GM18858 (cell line): ENCODE data around the gene GPR85.
"Not testable (repeated sequence)": the region's sequence is repeated elsewhere in the genome, so short reads cannot be mapped to it uniquely, and the experiment has no call there.

ENCODE experiments used
- ATAC-seq: cut with Tn5 transposase; IDR thresholded peaks from one replicate; pipeline ENCODE4 v1.9.1; 2021; ENCODE audit not compliant: unreplicated experiment

The GPR85 gene, protein sequence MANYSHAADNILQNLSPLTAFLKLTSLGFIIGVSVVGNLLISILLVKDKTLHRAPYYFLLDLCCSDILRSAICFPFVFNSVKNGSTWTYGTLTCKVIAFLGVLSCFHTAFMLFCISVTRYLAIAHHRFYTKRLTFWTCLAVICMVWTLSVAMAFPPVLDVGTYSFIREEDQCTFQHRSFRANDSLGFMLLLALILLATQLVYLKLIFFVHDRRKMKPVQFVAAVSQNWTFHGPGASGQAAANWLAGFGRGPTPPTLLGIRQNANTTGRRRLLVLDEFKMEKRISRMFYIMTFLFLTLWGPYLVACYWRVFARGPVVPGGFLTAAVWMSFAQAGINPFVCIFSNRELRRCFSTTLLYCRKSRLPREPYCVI

DNA sequence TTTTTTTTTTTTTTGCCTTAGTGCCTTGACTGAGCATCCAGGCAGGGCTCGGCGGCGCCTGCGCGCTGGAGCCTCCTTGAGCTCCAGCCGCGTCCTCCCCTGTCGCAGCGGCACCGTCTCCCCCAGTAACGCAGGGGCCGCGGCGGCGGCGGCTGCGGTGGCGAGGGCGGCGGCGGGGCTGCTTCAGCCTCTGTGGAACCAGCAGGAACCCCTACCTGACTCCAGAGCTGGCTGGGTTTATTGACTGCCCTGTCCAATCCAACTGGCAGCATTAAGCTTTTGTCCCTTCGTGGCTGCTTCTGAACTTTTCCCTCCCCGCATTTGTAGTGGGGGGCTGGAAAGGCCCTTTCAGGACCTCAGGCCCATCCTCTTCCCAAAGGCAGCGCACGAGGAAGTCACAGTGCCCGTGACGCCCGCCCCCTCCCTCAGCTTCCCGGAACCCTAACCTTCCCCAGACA lies at the start of gene GPR85:
Gene GPR85 (minus strand): TSS at position 397 of the 458 bp plus-strand sequence. CDS start 2,106 bp downstream, outside the sequence.
- ATAC-seq: no peak

DNA sequence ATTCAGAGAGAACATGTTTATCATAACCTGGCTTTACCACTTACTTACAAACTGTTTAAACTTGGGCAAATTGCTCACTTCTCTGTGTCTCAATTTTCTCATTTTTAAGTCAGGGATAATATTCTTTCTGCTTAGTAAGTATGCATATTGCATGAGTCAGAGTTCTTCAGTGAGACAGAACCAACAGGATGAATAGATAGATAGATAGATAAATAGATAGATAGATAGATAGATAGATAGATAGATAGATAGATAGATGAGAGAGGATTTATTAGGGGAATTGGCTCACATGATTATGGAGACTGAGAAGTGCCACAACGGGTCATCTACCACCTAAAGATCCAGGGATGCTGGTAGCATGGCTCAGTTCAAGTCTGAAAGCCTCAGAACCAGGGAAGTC lies 47.4 kb upstream of the GPR85 start:
- ATAC-seq: no peak

DNA sequence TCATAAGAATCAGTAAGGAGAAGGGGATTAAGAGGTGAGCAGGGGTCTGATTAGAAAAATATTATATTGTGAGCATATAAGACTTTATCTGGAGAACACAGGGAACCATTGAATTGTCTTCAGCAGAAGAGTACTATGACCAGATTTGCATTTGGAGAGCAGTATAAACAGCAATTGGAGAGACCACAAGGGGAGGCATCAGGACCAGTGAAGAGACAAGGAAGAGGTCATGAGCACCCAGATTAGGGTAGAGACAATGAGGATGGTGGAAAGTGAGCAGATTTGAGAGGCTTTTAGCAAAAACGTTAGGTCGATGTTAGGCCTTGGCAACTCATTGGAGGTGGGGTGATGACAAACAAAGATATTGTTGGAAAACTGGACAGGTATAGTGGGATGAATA lies 44.7 kb upstream of the GPR85 start:
- ATAC-seq: no peak

DNA sequence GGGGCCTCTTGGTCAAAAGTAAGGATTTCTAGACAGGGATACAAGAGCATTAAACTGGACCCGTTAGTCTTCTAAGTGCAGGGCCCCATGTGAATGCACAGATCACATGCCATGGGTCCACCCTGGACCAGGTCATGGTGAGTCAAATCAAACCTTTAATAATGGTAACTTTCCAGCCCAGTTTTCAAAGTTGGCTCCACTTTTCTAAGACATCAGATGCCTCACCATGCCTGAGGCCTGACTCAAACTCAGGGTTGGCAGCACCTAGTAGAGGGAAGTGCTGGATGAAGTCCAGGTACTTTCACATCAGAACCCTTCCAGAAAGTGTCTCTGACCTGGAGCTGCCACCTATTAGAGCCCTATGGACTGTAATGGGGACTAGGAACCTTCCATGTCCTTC lies 41.4 kb upstream of the GPR85 start:
- no peak for ATAC-seq

DNA sequence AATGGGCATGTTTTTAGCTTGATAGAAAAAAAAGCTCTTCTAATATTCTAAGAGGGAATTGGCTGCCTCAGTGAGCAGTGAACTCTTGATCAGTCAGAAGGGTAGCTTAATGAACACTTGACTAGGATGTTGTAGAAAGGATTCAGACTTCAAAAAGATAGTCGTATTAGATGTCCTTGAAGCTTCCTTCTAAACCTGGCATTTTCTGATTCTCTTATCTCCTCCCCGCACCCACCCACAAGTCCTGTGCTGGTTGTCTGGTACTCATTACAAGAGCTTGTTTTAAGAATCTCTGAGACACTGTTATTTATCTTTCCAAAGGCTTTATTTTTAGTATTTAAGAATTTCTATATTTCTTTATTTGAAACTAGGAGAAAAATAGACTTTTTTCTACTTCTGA lies 39.1 kb upstream of the GPR85 start:
- no peak for ATAC-seq

DNA sequence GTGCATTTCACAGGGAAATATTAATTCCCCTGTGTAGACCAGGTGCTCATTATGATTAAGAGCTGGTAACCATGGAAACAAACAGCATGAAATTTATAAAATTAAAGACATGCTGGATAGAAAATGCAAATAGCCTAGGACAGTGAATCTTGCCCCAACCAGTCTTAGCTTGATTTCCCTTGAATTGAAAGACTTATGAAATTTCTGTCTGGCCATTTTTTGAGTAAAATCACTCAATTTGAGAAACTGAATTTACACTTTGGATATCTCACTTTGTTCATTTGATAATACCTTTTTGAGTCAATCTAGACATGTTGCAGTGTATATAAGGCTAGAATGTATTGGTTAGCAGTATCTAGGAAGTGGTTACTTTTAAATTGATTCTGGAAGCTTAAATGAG lies 36.1 kb upstream of the GPR85 start:
- ATAC-seq: no peak

DNA sequence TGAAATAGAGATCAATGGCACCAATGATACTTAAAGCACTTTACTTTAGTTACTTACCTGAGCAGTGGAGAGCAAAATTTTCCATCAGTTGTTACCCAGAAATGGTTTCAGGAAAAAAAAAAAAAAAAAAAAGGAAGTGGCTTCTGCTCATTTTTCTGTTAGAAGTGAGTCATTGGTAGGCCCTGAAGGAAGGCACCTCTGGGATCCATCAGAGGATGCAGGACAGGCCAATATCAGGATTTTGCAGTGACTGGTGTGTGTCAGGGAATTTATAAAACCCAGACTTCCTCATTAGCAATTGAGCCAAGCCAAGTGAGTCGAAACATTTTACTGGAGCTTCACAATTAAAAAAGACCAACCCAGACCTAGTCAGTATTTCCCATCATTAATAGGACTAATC lies 34.0 kb upstream of the GPR85 start:
- no peak for ATAC-seq

DNA sequence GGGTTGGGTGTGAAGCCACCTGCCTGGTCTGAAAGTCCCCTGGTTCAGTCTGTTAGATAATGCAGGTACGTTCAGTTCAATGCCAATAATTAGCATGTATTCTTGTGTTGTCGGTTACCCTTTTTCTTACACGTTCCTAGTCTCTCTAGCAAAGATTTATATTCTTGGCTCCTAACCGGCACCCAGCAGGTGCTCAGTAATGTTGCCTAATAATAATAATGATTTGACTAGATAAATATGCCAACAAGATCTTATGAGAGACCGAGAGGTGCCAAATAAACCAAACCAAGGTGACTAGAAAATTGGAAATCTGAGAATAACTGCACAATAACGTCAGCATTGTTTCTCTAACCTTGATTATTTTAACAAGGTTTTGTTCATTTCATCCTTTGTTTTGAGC lies 32.8 kb upstream of the GPR85 start:
- no peak for ATAC-seq

- peak; percentile 97 for ATAC-seq
These were observed 31.7 kb upstream of the GPR85 start, which contains the start of gene SMIM30 for GRCh38 chr7:113118074-113118959. SMIM30 (minus strand) TSS chr7:113118554; CDS start chr7:113117578, 976 bp downstream.

- not testable (repeated sequence) for ATAC-seq
These were observed 30.7 kb upstream of the GPR85 start for GRCh38 chr7:113117374-113117774.

- ATAC-seq: no peak
These were observed 27.3 kb upstream of the GPR85 start for GRCh38 chr7:113113912-113114311.

- ATAC-seq: no peak
These were observed 23.1 kb upstream of the GPR85 start for GRCh38 chr7:113109718-113110117.

GRCh38 chr7:113100121-113100603 lies 13.5 kb upstream of the GPR85 start:
- ATAC-seq: no peak

DNA sequence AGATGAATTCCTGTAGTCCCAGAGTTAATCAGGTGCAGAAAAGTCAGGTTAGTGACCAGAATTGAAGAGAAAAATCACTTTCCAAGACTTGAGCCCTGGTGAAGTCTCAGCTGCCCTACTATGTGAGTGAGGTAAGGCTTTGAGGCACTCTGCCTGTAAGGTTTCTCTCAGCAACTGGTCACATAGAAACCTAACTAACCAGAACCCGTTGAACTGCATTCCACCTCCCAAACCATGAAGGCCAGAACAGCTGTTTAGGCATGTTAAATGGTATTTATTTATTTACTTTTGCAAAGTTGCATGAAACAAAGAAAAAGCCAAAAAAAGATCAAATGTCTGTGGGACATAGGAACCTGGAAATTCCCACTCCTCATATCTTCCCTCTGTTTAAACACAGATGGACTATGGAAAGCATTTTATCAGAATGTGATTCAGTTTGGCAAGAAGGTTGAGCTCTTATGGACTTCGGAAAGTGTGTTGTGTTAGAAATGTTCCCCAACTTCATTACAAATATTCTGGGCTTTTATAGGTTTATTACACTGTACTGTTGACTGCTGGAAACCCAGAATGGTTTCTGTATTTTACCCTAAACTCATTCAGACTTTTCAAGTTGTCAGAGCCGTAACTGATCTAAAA lies 12.8 kb upstream of the GPR85 start:
- no peak for ATAC-seq

DNA sequence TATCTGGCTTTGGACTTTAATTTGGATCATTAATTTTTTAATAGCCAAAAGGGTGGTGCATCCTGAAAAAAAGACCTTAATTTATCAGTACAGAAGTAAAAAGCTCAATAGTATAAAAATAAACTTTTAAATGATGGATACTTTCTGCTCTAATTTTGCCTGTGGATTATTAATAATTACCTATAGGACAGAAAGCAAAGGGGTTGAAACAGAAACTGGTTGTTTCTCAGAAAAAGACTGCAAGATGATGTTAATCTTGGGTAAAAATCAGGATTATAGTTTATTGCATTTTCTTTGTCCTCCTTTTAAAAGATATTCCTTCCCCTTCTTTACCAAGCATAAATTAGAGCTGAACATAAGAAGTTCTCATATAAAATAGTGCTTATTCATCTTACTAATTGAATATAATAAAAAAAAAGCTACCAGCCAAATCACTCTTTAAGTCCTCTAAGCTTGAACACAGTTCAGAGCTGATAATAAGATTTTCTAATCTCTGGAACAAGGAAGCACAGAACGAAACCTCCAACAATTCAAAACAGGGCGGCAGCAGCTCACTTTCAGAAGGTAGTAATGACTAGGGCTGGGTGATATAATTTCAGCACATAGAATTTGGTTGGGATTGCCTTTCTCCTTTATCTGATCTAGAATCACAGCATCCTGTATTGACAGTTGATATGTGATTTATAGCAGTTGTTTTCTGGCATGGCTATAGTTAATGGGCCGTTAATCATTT lies 8.1 kb upstream of the GPR85 start:
- ATAC-seq: no peak

DNA sequence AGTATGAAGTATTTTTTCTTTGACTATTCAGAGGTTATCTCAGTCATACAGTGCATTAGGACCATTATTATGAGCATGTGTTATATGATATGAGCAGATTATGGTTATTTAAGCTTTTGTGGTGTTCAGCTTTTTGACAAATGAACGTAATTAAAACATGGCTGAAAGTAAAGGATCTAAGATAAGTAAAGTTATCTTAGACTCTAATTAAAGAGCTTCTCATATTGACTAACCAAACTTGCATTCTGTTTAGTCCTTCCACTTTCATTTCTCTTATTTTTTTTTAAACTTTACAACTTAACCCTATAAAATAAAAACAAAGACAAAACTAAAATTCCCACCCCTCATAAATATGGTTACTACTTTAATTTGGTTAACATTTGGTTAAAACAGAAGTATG lies 6.9 kb upstream of the GPR85 start:
- ATAC-seq: no peak

- no peak for ATAC-seq
These were observed 6.1 kb upstream of the GPR85 start for GRCh38 chr7:113092762-113093161.

GRCh38 chr7:113087071-113087998 lies 708 bp upstream of the GPR85 start:
- ATAC-seq: no peak

GRCh38 chr7:113085781-113086390 lies 741 bp downstream of the GPR85 start:
- ATAC-seq: no peak
